H1 (cell line): ENCODE results near the gene OPCML.

Source experiments
- CREB1 ChIP-seq: IDR thresholded peaks from 2 replicates; pipeline ENCODE4 v1.6.1; 2012; ENCODE audit warnings: inconsistent platforms
- EZH2 ChIP-seq: fragments of 200-600 bp; sonication (generic); IDR thresholded peaks from 2 replicates; pipeline ENCODE4 v1.7.1; 2012; ENCODE audit warnings: low read depth, mild to moderate bottlenecking, moderate library complexity, low read length, inconsistent platforms; ENCODE audit not compliant: severe bottlenecking
- HDAC6 ChIP-seq: IDR thresholded peaks from one replicate; pipeline ENCODE4 v1.7.1; 2012; ENCODE audit warnings: low read depth, mild to moderate bottlenecking, inconsistent platforms, low read length, moderate library complexity
- POLR2A ChIP-seq, 2 experiments: IDR thresholded peaks; 1 replicate in 1 of 2; 2 replicates in 1 of 2; pipeline ENCODE4 v1.6.1; 2011; ENCODE audit warnings: low read depth in 2 of 2, low read length in 2 of 2, mild to moderate bottlenecking in 2 of 2; ENCODE audit errors: control extremely low read depth in 1 of 2
- POLR2AphosphoS5 ChIP-seq: IDR thresholded peaks from 2 replicates; pipeline ENCODE4 v1.6.1; 2011; ENCODE audit warnings: low read depth, low read length
- TAF1 ChIP-seq: IDR thresholded peaks from 2 replicates; pipeline ENCODE4 v1.6.1; 2011; ENCODE audit warnings: mild to moderate bottlenecking, low read depth, low read length
- YY1 ChIP-seq: IDR thresholded peaks from 2 replicates; pipeline ENCODE4 v1.6.1; 2011; ENCODE audit warnings: low read depth, mild to moderate bottlenecking, low read length
- TF ChIP-seq, protein P1 (sequence below), 3 experiments: IDR thresholded peaks; 1 replicate in 2 of 3; 2 replicates in 1 of 3; pipeline versions ENCODE4 v1.5.1 to v1.6.1; 2011; ENCODE audit warnings: low read length in 3 of 3, mild to moderate bottlenecking in 3 of 3, inconsistent platforms in 2 of 3, low read depth in 1 of 3, moderate library complexity in 1 of 3; ENCODE audit not compliant: insufficient read depth in 1 of 3; ENCODE audit errors: control extremely low read depth in 1 of 3

DNA sequence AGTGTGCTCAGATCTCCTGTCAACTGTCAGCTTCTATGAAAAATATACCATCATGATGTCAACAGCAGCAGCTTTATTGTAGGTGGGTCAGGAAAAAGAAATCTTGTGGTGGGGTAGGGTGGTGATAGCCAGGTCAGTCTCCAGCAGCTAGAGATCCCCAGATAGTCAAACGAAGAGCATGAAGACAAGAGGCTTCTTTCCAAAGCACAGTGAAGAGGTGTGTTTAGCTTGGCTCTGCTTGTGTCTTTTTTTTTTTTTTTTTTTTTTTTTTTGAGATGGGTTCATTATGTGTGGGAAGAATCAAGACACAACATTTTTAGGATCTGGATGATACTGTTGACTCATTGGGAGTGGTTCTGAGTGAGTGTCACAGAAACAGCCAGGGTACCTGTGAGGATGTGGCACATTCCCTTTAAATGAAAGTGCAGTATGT, 1086.4 kb downstream of the OPCML start:
- TF ChIP-seq POLR2AphosphoS5, result no peak
- no peak for TF ChIP-seq TAF1
- TF ChIP-seq, protein P1, sequence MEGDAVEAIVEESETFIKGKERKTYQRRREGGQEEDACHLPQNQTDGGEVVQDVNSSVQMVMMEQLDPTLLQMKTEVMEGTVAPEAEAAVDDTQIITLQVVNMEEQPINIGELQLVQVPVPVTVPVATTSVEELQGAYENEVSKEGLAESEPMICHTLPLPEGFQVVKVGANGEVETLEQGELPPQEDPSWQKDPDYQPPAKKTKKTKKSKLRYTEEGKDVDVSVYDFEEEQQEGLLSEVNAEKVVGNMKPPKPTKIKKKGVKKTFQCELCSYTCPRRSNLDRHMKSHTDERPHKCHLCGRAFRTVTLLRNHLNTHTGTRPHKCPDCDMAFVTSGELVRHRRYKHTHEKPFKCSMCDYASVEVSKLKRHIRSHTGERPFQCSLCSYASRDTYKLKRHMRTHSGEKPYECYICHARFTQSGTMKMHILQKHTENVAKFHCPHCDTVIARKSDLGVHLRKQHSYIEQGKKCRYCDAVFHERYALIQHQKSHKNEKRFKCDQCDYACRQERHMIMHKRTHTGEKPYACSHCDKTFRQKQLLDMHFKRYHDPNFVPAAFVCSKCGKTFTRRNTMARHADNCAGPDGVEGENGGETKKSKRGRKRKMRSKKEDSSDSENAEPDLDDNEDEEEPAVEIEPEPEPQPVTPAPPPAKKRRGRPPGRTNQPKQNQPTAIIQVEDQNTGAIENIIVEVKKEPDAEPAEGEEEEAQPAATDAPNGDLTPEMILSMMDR (IDR thresholded peaks at IDR 0.05; ENCODE audit: control extremely low read depth in 1 of 3, insufficient read depth in 1 of 3, low read depth in 1 of 3, low read length in 3 of 3), result no peak
- TF ChIP-seq EZH2, result no peak
- no peak for TF ChIP-seq POLR2A (IDR thresholded peaks at IDR 0.05; ENCODE audit: control extremely low read depth in 1 of 2, low read depth in 2 of 2, low read length in 2 of 2)
- no peak for TF ChIP-seq CREB1
- no peak for TF ChIP-seq HDAC6
- TF ChIP-seq YY1, result no peak
